C1 segment of cervical spinal cord (tissue), 14 donors: ENCODE data around the gene C11orf98.
"Not testable (repeated sequence)": the region's sequence is repeated elsewhere in the genome, so short reads cannot be mapped to it uniquely, and the experiment has no call there.

ENCODE experiments used
- DNase-seq, 14 donors: peaks; one replicate each; lab custom pipeline; 2025; lab: John Stamatoyannopoulos, UW

Gene C11orf98

GRCh38 chr11:62687508-62688396 is 22.7 kb upstream of the C11orf98 start:
- DNase-seq = no peak

- DNase-seq = no peak
These were observed 17.5 kb upstream of the C11orf98 start for GRCh38 chr11:62682518-62682917.

GRCh38 chr11:62680825-62681240 is 15.8 kb upstream of the C11orf98 start:
- DNase-seq = no peak

GRCh38 chr11:62678770-62679696 is 14.0 kb upstream of the C11orf98 start, which contains the start of gene UBXN1:
TSS of gene UBXN1 (minus strand) at chr11:62679073. CDS start at chr11:62678923, 150 bp downstream.
- peak; percentile 68 to 91 (median 84) for DNase-seq

- DNase-seq = peak in 1 of 14 donors; percentile 31
These were observed 13.4 kb upstream of the C11orf98 start for GRCh38 chr11:62678433-62678769.

- DNase-seq = no peak
These were observed 12.7 kb upstream of the C11orf98 start for GRCh38 chr11:62677714-62678113.

- no peak for DNase-seq
These were observed 12.1 kb upstream of the C11orf98 start for GRCh38 chr11:62677156-62677555.

- no peak for DNase-seq
These were observed 11.7 kb upstream of the C11orf98 start for GRCh38 chr11:62676698-62677097.

- DNase-seq = not testable (repeated sequence)
These were observed 10.4 kb upstream of the C11orf98 start for GRCh38 chr11:62675415-62675814.

- no peak for DNase-seq
These were observed 8.2 kb upstream of the C11orf98 start for GRCh38 chr11:62673196-62673525.

- DNase-seq = peak in 13 of 14 donors; percentile 53 to 91 (median 74)
These were observed 6.8 kb upstream of the C11orf98 start, which contains the start of the genes LBHD1 and UQCC3 for GRCh38 chr11:62671608-62672389. TSS of gene LBHD1 (minus strand) at chr11:62672267. CDS start at chr11:62670031, 2,236 bp downstream. TSS of gene UQCC3 (plus strand) at chr11:62671673. CDS start at chr11:62671746, 73 bp downstream.

GRCh38 chr11:62671236-62671607 is 6.2 kb upstream of the C11orf98 start:
- no peak for DNase-seq

GRCh38 chr11:62669420-62670161 is 4.6 kb upstream of the C11orf98 start:
- no peak for DNase-seq

GRCh38 chr11:62667460-62667859 is 2.5 kb upstream of the C11orf98 start:
- no peak for DNase-seq

GRCh38 chr11:62666259-62666926 is 1.4 kb upstream of the C11orf98 start:
- no peak for DNase-seq

GRCh38 chr11:62665599-62666258 is 719 bp upstream of the C11orf98 start:
- DNase-seq = peak in 7 of 14 donors; percentile 43 to 74 (median 62)

- no peak for DNase-seq
These were observed 470 bp downstream of the C11orf98 start for GRCh38 chr11:62664405-62665074.

- no peak for DNase-seq
These were observed 8.1 kb downstream of the C11orf98 start for GRCh38 chr11:62656796-62657429.
